Iris pigment epithelial cell (primary cell): ENCODE measurements around the gene ABCA7.

Experiments
- DNase-seq: peaks from one replicate; pipeline ENCODE4 v3.0.0-alpha.2; 2011; ENCODE audit warnings: low read depth

ABCA7 gene

DNA sequence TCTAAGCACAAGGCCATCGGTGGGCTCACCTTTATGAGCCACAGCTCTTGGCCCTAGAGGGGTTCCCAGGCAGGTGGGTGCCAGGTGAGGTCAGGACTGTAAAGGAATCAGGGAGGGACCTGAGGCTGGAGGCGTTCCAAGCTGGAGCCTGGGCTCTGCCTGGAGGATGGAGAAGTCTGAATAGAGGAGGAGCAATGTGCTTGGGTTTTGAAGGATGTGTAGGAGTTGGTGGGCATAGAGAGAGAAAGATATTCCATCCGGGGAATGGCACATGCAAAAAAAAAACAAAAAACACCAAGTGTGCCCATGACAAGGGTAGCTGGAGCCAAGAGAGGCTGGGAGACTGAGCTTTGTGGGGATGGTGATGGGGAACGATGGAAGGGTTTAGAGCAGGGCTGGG is 37.3 kb upstream of the ABCA7 start:
- DNase-seq: no peak

DNA sequence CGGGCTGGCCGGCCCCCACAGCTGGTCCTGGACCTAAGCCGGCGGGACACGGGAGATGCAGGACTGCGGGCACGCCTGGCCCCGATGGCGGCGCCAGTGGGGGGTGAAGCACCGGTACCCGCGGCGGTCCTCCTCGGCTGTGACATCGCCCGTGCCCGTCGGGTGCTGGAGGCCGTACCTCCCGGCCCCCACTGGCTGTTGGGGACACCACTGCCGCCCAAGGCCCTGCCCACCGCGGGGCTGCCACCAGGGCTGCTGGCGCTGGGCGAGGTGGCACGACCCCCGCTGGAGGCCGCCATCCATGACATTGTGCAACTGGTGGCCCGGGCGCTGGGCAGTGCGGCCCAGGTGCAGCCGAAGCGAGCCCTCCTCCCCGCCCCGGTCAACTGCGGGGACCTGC is 36.6 kb upstream of the ABCA7 start:
- DNase-seq: no peak

DNA sequence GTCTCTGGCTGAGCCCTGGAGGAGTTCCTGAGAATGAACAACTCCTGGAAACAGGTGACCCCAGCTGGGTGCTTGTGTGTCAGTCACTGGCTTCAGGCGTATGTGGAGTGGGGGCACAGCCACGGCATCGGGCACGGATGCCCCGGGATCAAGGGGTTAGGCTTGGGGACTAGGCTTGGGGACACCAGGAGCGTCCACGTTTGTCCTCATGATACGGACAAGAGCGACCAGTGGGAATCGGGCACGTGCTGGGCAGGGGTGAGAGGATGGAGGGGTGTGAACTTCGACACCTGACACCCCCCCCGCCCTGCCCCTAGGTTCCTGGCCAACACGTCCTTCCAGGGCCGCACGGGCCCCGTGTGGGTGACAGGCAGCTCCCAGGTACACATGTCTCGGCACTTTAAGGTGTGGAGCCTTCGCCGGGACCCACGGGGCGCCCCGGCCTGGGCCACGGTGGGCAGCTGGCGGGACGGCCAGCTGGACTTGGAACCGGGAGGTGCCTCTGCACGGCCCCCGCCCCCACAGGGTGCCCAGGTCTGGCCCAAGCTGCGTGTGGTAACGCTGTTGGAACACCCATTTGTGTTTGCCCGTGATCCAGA is 35.6 kb upstream of the ABCA7 start:
- no peak for DNase-seq

DNA sequence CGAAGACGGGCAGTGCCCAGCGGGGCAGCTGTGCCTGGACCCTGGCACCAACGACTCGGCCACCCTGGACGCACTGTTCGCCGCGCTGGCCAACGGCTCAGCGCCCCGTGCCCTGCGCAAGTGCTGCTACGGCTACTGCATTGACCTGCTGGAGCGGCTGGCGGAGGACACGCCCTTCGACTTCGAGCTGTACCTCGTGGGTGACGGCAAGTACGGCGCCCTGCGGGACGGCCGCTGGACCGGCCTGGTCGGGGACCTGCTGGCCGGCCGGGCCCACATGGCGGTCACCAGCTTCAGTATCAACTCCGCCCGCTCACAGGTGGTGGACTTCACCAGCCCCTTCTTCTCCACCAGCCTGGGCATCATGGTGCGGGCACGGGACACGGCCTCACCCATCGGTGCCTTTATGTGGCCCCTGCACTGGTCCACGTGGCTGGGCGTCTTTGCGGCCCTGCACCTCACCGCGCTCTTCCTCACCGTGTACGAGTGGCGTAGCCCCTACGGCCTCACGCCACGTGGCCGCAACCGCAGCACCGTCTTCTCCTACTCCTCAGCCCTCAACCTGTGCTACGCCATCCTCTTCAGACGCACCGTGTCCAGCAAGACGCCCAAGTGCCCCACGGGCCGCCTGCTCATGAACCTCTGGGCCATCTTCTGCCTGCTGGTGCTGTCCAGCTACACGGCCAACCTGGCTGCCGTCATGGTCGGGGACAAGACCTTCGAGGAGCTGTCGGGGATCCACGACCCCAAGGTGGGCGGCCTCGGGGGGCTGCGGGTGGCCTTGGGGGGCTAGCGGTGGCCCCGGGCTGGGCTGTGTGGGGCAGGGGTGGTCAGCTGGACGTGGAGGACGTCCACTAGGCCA is 34.9 kb upstream of the ABCA7 start:
- no peak for DNase-seq

DNA sequence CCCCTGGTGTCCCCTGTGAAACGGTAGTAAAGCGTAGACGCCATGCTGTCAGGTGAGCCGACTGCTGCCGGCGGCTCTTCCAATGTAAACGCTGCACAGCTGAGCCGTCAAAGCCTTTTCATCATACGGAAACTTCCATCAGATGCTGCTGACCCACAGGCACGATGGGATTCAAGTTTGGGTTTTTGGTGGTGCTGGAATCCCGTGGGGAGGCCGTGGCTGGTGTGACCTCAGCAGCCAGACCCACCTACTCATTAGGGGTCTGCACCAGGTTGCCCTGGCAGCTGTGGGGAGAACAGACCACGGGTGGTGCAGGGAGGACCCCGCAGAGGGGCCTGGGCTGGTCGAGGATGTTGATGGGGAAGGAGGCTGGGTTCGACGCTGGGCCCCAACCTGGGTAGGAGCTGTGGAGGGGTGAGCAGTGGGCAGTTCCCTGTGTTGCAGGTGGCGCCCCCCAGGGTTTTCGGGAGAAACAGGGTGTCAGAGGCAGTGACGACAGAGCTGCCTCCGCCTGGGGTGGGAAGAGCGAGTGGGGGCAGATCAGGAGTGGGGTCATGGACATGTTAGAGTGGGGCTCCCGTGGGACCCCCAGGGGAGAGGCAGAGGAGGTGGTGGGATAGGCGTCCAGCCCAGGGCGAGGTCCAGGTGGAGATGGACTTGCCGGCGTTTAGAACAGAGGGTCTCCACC is 33.1 kb upstream of the ABCA7 start:
- DNase-seq: no peak

DNA sequence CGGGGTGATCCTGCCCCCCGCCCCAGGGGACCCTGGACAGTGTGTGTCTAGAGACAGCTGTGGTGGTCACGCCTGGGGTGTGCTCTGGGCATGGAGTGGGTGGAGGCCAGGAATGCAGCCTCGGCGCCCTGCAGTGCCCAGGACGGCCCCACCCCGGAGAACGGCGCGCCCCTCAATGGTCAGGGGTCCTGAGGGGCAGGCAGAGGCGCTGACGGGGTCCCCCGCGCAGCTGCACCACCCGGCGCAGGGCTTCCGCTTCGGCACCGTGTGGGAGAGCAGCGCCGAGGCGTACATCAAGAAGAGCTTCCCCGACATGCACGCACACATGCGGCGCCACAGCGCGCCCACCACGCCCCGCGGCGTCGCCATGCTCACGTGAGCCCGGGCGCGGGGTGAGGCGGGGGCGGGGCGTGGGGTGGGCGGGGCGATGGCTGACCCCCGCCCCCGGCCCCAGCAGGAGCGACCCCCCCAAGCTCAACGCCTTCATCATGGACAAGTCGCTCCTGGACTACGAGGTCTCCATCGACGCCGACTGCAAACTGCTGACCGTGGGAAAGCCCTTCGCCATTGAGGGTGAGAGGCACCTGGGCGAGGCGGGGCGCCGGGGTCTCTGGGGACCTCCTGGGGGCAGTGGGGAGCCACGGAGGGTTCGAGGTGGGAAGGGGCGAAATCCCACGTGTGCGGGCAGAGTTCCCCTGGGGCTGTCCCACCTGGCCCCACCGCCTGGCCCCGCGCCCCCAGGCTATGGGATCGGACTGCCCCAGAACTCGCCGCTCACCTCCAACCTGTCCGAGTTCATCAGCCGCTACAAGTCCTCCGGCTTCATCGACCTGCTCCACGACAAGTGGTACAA is 32.3 kb upstream of the ABCA7 start:
- DNase-seq: no peak

DNA sequence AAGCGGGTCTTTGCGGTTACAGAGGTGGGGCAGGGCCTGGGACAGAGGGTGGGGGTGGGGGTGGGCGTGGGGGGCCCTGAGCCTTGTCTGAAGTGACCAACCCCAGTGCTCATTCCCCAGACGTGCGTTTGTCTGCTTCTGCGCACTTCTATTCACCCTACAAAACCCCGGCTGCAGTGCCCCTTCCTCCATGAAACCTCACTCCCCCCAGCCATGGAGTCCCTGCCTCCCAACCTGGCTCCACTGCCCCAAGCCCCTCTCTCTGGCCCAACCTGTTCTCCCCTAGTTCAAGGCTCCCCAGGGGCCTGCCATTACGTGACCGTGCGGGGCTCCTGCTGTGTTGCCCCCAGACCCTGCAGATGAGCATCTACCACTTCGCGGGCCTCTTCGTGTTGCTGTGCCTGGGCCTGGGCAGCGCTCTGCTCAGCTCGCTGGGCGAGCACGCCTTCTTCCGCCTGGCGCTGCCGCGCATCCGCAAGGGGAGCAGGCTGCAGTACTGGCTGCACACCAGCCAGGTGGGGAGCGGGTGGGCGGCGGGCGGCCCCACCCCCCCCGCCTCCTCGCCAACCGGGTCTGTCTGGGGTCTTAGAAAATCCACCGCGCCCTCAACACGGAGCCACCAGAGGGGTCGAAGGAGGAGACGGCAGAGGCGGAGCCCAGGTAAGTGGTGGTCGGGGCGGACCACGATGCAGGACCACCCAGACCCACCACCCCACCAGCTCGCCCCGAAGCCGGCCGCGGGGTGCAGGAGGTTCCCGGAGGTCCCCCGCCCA is 31.5 kb upstream of the ABCA7 start:
- no peak for DNase-seq

DNA sequence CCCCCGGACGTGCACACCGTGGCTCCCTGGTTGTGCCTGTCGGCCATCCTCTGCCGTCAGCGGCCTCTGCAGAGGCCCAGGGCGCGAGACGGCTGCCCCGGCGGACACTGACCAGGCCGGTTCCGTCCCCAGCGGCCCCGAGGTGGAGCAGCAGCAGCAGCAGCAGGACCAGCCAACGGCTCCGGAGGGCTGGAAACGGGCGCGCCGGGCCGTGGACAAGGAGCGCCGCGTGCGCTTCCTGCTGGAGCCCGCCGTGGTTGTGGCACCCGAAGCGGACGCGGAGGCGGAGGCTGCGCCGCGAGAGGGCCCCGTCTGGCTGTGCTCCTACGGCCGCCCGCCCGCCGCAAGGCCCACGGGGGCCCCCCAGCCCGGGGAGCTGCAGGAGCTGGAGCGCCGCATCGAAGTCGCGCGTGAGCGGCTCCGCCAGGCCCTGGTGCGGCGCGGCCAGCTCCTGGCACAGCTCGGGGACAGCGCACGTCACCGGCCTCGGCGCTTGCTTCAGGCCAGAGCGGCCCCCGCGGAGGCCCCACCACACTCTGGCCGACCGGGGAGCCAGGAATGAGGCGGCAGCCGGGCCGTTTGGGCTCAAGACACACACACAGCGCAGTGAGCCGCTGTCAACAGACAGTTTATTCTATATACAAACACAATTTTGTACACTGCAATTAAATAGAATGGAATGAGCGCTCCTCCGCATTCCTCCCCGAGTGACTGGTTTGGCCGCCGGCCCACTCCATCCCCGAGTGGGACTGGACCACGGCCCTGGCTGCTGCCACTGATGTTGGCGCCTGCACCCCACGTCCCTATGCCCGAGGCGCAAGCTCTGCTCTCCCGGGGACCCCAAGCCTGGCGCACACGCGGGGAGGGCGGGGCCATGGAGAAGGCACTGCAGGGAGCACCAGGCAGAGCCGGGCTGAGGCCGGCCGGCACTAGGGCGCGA is 30.6 kb upstream of the ABCA7 start:
- DNase-seq: no peak

DNA sequence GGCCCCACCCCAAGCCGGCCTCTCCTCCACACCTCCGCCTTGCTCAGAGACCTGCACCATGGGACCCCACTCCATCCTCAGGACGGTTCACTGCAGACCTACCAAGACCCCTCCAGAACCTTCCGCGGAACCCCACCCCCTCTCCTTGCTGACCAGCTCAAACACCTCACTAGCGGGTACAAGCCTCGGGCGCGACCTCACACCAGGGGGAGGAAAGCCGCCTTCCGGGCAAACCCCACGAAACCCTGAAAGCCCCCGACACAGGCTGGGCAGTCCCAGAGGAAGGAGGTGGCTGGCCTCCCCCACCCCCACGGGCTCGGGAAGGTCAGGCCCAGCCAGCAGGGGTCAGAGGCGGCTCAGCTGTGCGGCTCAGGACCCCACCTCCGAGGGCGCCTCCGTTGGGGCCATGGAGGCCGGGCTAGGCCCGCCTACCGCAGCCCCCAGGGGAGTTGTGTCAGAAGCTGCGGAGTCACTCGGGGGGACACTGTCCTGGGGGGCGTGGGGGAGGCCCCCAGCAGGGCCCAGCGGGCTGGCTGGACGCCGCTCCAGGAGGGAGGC is 29.8 kb upstream of the ABCA7 start:
- DNase-seq: no peak

DNA sequence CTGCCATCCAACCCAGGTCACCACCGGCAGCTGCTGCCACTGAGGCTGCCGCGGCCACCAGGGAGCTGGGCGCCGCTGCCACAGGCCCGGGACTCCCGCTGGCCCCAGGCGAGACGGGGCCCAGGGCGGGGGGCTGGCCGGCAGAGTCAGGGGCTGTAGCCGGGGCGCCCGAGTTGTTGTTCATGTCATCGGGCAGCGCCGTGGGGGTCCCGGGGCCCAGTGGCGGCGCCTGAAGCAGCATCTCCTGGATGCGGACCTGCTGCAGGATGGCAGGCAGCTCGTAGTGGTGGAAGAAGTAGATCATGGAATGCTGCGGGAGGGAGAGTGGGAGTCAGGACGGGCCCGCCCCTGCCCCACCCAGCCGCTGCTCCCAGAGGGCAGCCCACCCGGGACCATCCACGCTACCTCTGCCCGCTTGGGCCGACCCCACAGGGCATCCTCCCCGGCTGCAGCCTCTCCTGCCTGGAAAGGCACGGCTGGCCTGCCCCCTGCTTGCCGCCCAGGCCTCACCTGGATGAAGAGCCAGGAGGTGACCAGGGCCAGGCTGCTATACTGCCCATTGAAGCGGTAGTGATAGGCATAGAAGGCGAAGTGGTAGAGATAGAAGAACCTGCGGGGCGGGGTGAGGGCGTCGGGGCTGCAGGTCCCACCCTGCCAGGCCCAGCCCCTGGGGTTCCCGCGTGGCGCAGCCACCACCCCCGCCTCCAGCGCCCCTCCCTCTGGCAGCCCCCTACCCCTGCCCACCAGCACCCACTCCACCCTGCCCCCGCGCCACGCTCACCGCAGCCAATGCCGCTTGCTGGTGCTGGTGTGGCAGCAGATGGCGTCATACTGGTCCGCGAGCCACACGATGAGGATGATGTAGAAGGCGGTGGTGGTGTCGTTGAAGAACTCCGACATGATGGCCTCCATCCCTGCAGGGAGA is 29.1 kb upstream of the ABCA7 start:
- no peak for DNase-seq

DNA sequence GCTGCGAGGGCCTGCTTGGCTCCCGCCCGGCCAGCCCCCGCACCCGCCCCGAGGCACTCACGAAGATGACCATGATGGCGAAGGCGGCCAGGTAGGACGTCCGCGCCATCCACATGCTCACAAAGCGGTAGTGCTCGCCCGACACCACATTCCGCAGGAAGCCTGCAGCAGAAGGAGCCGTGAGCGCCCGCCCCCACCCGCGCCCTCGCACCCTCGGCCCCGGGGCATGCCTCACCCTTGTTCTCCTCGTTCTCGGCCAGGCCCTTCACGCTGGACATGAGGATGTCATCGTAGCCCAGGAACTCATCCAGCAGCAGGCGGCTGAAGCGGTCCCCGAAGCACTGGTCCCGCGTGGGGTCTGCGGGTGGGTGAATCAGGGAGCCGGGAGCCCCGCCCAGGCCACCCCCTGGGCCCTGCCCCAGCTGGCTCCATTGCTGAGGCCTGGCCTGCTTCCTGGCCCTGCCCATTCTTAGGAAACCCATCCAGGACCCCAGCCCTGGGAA is 28.0 kb upstream of the ABCA7 start:
- no peak for DNase-seq

DNA sequence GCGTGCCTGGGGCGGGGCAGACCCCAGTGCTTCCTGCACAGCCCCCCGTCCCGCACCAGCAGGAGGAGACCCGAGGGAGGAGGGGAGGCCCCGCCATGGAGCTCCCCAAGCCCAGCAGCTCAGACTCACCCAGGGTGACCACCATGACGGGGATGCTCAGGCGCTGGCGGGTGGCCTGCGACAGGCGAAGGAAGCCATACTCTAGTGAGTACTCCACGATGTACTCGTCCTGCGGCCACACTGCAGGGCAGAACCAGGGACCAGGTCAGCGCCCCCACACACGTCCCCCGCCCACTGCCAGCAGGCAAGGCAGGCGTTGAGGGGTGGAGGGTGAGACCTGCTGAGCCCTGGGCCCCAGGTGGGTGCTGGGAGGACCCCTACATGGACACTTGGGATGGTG is 27.6 kb upstream of the ABCA7 start:
- no peak for DNase-seq

DNA sequence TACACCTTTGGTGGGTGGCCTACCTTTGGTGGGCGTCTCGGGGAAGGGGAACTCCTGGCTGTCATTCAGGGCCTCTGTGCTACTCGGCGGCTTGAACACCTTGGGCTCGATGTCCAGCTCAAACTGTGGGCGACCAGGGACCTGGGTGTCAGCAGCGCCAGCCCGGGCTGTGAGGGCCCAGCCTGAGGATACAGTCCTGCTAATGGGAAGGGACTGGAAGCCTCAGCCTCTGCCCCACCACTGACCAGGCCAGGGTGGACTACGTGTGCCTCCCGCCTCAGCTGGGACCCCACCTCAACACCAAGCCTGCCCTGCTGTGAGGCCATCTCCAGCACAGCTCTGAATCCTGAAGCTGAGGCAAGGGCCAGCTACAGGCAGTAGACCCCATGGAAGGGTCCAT is 26.7 kb upstream of the ABCA7 start:
- no peak for DNase-seq

DNA sequence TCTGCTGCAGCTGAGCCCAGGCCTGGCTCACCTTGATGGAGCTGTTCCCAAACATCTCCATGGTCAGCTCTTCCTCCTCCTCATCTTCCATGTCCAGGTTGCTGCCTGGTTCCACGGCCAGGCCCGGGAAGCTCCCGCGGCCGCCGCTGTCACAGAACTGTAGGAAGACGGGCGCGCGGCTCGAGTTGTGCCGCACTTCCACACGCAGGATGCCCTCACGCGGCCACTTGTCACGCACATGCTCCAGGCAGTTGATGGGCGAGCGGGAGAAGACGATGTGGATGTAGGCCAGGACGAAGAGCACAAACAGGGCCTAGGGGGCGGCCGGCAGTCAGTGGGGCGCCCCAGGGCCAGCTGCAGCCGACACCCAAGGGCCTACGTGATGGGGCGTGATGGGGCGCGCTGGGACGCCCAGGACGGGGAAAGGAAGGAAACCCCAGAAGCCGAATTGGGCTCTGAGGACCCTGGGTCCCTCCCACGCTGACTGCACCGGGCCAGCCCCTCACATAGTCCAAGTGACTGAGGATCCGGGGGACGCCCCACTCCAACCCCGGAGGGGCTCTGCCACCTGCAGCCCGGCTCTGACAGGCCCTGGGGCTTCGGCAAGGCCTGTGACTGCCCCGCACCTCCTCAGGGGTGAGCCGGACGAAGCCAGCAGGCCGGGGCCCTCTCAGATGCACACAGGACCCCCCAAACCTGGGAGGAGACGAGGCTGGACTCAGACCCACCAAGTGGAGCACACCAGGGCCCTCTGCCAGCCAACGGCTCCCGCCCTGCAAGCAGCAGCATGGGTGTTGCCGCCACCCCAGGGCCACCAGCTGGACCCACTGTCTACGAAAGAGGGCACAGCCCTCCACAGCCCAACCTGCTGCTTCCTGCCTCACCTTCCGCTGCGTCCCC is 25.5 kb upstream of the ABCA7 start:
- no peak for DNase-seq

DNA sequence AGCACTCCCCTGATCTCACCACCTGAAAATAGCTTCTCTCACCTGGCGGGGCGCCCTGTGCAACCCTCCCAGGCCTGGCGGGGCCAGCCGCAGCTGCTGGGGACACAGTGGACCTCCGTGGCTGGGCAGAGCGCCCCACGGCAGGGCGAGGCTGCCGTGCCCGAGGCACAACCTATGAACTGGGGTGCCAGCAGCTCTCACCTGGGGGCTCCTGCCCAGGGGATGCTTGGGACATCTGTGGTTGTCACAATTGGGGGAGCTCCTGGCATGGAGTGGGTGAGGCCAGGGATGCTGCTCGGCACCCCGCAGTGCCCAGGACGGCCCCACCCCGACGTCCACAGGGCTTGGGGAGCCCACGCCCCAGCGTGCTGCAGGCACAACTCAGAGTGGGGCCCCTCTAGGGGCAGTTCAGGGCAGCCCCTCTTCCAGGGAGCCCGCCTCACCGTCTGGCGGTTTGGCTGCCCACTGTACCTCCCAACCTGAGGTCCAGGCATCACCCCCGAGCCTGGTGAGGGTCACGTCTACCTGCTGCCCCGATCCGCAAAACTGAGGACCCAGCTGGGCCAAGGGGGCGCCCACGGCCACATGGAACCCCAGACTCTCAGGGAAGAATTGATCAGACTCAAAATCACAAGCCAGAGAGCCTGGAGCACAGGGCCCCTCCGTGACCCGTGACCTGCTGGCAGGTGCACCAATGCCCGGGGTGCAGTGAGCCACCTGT is 24.7 kb upstream of the ABCA7 start:
- no peak for DNase-seq

DNA sequence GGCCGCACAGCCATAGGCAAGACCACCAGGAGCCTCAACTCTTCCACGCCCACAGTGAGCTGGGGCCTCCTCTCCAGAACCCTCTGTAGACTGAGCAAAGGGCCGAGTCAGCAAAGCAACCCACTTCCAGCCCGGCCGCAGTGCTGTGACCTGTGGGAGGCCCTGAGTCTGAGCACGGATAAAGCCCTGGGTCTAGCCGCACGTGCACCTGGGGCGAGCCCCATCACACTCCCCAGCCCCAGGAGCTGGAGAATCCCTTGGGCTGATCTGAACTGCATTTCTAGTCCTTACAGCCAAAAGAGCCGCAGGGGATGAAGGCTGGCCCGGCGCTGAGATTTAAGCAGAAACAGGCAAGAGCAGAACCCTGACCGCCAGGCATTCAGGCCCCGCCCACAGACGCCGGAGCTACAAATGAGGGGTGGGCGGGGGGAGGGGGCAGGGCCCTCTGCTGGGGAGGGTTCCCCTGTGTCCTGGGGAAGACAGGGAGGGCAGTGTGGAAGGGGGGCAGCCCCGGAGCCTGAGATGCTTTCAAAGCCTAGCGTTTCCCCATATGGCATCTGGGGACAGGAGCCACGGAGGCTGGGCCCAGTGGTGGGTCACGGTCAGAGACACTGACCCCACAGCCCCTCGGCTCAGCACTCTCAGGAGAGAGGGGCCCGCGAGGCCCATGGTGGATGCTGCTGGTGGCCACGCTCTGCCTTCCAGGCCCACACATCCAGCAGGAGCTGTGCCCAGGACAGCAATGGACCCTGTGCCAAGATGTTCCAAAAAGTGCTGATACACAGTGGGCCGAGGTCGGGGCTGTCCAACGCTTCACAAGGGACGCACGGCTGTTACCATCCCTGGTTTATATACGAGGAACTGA is 23.9 kb upstream of the ABCA7 start:
- DNase-seq: no peak
